Measurements from ENCODE around the gene PAK6.

Gene PAK6

DNA sequence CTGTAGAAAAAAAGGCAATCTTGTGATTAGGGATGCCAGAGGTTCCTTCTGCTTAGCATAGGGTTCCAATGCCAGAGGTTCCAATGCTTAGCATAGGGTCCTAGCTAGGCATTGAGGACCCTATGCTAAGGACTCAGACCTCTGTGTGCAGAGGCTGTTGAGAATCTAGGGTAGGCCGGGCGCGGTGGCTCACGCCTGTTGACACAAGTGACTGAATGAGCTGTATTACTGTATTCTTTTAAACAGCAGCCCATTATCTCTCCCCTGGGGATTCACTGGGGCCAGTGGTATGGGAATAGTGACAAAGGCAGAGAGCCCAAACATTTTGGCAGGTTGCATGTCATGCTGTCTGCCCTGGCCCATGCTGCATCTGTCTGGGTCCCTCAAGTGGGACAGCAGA is 16.2 kb downstream of the PAK6 start:
- DNase-seq (ENCODE audit: low read depth in 3 of 3): no peak

DNA sequence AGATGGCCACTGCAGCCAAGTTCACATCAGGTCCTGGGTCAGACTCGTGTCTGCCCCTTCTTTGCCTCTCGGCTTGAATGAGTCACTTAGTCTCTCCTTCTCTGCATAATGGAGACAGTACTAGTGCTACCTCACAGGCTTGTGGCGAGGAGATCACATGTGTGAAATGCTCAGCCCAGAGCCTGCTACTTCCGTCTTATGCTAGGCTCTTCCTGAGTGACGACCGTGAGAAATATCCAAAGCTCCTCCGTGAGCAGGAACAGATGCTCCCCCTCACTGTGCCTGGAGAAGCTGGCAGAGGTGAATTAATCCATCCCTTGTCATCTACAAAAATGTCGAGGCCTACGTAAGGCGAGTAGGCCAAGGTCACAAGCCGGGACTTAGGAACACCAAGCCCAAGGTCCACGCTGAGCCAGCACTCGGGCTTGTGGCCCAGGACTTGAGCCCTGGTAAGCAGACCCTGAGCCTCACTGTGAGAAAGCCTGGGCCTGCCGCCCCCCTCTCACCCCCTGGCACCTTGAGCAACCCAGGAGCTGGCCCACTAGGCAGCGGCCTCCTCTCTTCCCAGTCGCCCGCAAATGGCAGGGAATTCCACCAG is 17.9 kb downstream of the PAK6 start:
- no peak for DNase-seq (ENCODE audit: low read depth in 3 of 3)

DNA sequence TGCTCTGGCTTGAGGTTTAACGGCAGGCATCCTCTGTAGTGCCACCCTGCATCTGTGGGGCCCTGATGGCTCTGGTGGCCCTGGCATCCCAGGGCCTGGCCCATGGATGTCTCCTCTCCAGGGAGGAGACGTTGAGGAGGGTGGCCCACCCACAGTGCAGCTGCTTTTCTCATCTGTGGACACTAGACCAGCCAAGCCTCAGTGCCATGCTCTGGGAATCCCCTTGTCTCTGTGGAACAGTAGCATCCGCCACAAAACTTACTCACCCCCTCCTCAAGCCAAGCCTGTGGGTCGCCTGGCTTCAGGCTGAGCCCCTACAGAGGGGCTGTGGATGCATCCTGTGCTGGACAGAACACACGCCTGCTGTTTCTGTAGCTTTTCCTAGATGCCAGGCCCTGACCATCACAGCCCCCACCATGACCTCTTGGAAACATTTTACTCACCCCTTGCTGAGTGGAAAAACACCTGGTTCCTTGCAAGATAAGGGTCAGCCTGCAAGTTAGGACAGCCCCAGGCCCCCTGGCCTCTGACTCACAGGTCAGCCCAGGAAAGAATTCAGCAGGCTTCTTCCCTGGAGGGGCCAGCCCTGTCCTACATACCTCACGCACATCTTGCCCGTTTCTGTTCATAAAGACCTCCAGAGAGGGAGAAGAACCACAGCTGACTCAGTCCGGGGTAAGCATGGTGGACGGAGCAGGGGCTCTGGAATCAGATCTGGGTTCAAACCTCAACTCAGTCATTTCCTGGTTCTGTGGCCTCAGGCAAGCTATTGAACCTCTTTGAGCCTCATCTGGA is 19.0 kb downstream of the PAK6 start:
- no peak for DNase-seq (ENCODE audit: low read depth in 3 of 3)

DNA sequence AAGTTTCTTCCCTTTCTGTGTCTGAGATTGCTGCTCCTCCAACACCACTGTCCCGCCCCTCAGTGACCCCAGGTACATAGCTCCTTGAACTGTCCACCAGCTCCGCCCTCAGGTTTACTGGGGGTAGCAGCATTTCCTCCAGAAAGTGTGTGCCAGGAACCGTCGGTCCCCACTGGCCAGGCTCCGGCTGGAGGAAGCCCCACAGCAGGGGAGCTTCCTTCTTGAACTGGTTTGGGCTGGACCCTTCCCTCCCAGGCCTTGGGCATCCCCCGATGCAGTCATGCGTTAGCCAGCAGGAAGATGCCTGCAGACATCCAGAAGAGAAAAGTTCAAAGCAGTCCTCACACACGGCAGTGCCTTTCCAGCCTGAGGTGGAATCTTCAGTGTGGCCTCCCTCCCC is 19.7 kb downstream of the PAK6 start:
- no peak for DNase-seq (ENCODE audit: low read depth in 3 of 3)

DNA sequence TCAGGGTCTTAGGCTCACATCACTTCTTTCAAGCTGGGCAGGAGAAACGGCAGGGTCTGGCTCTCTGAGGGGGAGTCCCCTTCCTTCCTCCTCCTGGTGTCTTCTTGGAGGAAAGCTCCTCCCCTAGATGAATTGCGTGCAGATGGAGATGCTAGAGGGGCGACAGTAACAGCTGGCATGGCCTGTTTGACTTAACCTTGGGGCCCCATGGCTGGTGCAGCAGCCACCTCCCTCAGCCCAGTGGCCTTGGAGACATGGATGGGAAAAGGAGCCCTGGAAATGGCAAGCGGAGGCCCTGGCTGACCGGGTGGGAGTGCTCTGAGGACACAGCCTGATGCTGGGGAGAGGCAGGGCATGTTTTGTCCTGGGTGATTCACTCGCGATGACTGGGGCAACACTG is 20.2 kb downstream of the PAK6 start:
- DNase-seq (ENCODE audit: low read depth in 3 of 3): no peak

DNA sequence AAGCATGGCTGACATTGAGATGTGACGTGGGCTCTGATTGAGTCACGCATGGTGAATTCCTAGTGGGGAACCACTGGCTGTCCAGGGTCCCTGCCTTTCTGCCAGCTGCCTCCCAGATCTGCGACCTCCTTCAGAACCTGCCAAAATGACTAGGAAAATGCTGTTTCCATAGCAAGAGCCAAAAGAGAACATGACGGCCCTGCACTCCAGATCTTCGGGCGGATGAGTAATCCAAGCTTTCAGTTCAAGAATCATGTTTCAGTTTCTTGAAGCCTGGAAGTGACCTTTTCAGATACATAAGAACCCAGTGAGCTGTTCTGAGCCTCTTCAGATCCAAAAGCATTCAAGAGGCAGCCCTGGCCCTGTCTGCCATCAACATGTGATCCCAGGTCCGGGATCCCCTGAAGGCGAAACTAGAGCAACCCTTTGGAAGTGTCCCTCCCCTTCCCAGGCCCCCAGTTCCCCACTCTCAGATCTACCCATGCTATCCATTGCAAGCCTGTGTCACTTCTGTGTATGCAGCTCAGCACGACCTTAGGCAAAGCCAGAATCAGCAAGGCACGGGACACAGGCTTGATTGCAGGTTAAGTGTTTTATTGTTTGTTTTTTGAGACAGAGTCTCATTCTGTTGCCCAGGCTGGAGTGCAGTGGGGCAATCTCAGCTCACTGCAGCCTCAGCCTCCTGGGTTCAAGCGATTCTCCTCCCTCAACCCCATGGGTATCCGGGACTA is 24.3 kb downstream of the PAK6 start:
- no peak for DNase-seq (ENCODE audit: low read depth in 3 of 3)

DNA sequence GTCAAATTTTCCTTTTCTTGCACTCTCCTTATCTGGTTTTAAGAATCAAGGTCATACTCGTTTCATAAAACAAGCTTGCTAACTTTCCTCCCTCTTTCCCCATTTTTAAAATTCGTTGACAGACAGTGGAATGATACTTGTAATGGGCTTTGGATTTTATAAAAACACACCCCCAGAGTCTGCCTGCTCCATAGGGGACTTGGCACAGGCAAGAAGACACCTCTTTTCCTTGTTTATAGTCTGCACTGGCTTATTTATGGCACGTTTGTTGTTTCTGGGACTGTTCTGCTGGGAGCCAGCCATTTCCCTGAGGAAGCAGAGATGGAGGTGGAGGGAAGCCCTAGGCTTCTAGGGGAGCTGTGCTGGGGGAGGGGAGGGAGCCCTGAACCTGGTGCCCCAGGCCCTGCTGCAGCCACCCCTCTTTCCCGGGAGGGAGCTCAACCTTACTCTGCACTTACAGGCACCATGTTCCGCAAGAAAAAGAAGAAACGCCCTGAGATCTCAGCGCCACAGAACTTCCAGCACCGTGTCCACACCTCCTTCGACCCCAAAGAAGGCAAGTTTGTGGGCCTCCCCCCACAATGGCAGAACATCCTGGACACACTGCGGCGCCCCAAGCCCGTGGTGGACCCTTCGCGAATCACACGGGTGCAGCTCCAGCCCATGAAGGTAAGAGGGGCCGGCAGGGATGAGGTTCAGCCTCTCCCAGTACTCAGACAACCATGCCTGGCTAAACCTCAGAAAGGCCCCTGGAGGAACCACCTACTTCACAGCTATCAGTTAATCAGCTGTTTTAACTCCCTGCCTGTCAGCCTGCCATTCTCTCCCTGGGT is 25.7 kb downstream of the PAK6 start:
- DNase-seq (ENCODE audit: low read depth in 3 of 3): no peak

DNA sequence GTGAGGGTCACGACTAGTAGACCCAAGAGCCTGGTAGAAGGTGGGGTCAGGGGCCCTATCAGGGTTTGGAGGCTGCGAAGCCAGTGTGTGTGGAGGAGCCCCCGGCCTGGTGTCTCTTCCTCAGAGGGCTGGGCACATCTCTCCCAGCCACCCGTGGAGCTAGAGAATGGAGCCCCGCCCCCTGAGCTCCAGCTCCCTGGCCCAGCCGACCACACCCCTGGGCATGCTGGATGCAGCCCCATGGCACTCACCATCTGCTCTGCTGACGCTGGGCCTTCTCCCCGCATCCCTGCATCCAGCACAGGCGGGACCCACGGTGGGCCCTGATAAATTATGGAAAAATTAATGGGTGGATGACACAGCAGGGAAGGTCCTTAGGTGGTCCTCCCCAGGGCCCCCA is 26.5 kb downstream of the PAK6 start:
- no peak for DNase-seq (ENCODE audit: low read depth in 3 of 3)

DNA sequence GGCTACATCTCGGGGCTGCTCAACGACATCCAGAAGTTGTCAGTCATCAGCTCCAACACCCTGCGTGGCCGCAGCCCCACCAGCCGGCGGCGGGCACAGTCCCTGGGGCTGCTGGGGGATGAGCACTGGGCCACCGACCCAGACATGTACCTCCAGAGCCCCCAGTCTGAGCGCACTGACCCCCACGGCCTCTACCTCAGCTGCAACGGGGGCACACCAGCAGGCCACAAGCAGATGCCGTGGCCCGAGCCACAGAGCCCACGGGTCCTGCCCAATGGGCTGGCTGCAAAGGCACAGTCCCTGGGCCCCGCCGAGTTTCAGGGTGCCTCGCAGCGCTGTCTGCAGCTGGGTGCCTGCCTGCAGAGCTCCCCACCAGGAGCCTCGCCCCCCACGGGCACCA is 27.0 kb downstream of the PAK6 start:
- no peak for DNase-seq (ENCODE audit: low read depth in 3 of 3)

DNA sequence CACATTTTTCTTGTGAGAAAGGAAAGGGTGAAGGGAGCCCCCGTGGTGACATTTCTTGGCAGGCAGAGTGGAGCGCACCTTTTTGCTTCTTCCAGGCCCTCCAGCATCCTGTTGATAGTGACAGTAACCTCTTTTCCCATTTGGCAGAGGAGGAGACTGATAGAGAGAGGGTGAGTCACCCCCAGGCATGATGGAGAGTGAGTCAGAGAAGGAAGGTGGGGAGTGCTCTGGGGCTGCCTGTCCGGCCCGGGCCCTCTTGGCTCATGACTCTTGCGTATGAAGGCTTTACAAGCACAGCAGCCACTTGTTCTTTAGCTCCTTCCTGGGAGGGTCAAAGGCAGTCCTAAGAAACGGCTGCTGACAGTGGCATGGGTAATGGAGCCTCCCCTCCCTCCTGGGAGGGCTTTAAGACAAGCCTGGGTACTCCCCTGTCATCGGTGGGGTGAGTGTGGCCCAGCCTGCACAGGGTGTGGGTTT is 28.0 kb downstream of the PAK6 start:
- no peak for DNase-seq (ENCODE audit: low read depth in 3 of 3)

DNA sequence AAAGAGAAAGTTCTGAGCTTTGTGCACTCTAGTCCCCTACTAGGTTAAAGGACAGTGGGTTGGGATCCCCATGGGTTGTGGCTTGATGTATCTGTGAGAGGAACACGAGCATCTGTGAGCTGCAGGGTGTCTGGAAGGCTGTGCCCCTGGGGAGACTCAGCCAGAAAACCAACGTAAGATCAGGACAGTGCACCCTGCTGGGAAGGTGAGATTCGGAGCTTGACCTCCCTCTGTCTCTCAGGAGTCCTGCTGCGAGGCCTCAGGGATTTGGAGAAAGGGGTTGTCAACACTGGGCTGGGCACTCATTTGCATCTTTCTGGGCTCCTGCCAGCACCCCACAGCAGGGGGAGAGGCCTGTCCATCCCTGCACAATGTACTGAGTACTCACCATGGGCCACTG is 28.8 kb downstream of the PAK6 start:
- DNase-seq (ENCODE audit: low read depth in 3 of 3): no peak

DNA sequence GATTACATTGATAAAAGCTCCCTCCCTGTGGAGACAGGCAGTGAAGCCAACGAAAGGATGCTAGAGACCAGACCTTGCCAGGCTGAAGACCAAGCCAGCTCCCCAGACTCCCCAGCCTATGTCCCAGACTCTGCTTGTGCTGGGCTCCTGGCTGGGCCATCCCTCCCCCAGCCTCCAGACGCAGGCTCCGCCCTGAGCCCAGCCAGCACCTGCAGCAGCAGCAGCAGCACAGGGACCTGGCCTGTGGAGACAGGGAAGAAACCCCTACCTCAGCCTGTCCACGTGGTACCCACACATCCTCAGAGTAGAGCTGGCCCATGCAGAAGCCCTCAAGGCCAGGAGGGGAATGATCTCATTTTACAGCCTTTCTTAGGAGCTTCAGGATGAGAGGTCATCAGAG is 30.7 kb downstream of the PAK6 start:
- no peak for DNase-seq (ENCODE audit: low read depth in 3 of 3)

DNA sequence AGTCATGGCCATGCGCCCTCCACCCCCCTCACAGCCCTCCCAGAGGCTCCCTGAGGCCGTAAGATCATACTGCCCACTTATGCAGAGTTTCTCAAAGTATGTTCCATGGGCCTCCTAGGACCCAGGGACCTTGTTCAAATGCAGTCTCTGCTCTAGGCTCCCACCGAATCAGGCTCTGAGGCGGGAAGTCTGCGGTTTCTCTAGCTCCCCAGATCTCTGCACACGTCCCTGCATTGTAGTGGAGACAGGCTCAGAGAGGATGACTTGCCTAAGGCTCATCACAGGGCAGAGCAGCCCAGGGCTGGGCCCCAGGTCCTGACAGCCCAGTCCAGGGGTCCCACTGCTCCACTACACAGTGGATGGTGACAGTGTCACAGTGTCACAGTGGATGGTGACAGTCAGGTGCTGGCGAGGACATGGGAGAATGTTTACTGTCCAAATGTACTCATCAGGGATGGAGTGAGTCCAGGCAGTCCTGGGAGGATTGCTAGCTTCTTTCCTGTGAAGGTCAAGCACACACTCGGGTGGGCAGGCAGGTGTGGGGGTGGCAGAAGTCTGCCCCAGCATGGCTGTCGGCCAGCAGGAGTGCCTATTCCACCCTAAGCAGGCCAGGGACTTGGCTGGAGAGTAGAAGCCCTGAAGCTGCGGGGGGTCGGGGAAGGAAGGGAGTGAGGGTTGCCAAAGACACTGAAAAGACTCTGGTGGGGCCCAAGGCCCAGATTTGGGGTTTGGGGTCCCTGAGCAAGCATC is 31.6 kb downstream of the PAK6 start:
- no peak for DNase-seq (ENCODE audit: low read depth in 3 of 3)

DNA sequence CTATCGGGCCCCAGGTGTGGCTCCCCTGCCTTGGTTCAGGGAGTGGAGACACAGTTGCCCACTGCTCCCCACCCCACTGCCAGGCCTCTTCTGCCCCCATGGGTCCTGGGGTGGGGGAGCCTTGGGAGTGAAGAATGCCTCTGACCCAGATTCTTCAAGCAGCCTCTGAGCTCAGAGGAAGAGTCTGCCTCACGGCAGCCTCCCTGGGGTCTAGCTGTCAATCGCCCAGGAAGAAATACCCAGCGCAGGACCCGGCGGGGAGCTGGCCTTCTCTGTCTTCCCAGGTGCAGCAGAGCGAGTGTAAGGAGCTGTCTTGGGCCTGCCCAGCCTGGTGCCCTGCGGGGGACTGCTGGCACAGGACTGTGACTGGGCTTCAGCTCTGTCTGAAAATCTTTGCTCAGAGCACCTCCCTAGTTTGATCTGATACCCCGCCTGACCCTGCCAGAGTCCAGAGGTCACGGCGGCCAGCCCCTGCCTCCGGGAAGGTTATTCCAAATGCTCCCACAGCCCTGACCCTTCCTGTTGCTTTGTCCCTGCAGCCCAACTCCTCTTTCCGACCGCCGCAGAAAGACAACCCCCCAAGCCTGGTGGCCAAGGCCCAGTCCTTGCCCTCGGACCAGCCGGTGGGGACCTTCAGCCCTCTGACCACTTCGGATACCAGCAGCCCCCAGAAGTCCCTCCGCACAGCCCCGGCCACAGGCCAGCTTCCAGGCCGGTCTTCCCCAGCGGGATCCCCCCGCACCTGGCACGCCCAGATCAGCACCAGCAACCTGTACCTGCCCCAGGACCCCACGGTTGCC is 33.0 kb downstream of the PAK6 start:
- no peak for DNase-seq (ENCODE audit: low read depth in 3 of 3)

DNA sequence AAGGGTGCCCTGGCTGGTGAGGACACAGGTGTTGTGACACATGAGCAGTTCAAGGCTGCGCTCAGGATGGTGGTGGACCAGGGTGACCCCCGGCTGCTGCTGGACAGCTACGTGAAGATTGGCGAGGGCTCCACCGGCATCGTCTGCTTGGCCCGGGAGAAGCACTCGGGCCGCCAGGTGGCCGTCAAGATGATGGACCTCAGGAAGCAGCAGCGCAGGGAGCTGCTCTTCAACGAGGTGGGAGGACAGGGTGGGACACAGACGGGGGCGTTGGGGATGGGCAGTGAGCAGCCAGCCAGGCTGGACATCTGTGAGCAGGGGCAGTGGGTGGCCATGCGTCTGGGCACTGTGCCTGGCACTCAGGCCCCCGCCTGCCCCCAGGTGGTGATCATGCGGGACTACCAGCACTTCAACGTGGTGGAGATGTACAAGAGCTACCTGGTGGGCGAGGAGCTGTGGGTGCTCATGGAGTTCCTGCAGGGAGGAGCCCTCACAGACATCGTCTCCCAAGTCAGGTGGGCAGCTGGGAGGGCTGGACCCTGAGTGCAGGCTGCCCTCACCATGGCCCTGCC is 33.7 kb downstream of the PAK6 start:
- no peak for DNase-seq (ENCODE audit: low read depth in 3 of 3)

DNA sequence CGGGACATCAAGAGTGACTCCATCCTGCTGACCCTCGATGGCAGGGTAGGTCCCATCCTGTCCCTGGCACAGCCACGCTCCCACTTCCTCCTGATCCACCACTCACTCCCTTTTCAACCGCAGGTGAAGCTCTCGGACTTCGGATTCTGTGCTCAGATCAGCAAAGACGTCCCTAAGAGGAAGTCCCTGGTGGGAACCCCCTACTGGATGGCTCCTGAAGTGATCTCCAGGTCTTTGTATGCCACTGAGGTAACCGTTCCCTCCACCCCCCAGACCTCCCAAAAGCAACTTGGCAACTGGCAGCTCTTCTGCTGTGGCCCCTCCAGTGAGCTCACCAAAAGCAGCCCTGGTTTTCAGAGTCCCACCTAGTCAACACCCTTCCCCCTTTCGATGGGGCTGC is 34.6 kb downstream of the PAK6 start:
- no peak for DNase-seq (ENCODE audit: low read depth in 3 of 3)

DNA sequence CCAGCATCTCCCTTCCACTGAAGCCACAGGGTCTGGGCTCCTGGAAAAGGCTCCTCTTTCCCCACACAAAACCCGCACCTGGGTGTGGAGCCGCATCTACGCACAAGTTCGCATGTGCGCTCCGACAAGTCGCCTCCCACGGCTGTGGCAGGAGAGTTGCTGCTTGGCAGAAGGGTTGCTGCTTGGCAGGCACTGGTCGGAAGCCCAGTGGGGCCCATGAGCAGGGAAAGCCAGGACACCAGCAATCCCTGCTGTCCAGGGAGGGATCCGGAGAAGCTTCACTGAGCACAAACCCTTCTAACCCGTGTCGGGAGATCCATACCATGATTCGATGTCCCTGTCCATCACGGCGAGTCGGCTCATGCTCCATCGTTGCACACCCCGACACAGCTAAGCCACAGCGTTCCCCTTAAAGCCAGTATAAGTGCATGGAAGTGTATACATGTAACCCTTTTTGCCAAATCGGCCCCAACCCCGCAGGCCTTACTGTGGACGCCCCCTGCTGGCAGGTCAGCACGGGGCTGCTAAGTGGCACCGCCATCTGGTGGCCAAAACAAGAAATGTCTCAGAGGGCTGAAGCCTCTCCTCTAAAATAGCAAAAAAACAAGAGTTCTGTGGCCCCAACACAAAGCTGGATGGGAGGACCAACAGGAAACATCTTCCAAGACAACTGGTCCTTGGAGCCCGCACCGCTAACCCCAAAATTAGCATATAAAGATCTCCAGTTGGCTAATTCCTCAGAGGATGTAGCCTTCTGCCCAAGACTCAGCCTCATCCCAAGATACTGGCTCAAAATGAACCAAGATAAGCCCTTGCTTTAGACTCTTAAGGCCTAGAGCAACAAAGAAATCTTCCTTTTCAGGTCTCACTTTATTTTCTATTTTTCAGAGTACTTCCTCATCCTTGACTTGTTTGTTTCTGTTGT is 35.7 kb downstream of the PAK6 start:
- DNase-seq (ENCODE audit: low read depth in 3 of 3): peak; percentile 75 to 83 (median 83)

DNA sequence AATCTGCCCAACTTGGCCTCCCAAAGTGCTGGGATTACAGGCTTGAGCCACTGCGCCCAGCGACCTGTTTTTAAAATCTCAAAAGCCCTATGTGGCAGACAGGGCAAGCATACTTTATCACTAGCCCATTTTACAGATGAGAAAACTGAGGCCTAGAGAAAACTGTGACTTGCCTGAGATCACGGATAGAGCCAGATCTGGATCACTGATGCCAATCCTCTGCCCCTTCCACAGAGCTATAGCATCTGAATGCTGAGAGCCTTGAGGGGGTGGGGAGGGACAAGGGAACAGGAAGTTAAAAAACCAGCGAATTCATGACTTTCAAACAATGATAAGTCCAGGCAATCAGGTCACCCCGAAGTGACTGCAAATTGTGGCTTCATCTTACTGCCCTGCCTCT is 36.7 kb downstream of the PAK6 start:
- no peak for DNase-seq (ENCODE audit: low read depth in 3 of 3)

DNA sequence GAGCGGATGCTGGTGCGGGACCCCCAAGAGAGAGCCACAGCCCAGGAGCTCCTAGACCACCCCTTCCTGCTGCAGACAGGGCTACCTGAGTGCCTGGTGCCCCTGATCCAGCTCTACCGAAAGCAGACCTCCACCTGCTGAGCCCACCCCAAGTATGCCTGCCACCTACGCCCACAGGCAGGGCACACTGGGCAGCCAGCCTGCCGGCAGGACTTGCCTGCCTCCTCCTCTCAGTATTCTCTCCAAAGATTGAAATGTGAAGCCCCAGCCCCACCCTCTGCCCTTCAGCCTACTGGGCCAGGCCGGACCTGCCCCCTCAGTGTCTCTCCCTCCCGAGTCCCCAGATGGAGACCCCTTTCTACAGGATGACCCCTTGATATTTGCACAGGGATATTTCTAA is 37.1 kb downstream of the PAK6 start:
- no peak for DNase-seq (ENCODE audit: low read depth in 3 of 3)
